ENCODE data around the gene PVALB. TPM values are rescaled to one million over a fixed set of nuclear protein-coding genes. Genes with fewer than 3 reads are reported as not detected.

Gene PVALB
- total RNA-seq, 4 donors from 2014 or later = not detected

DNA sequence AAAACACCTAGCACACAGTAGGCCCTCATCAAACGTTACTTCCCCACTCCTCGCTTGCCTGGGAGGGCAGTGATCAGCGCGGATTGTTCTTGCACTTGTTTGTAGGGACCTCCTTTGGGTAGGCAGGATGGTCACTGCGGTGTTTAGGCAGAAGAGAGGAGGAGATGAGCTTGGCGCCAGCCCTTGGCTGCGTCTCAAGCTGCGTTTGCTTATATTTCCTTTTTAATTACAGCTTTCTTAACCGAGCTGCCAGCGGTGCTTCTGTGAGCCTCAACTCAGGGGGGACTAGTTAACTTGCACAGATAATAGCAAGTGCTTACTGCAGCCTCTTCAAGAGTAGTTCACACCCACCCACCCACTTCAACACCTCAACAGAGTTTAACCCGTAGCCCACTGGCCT, 56.0 kb downstream of the PVALB start:
- intact Hi-C loops (cut with DNase I) = no loop called here
- no peak for DNase-seq (ENCODE audit: extremely low spot score)

DNA sequence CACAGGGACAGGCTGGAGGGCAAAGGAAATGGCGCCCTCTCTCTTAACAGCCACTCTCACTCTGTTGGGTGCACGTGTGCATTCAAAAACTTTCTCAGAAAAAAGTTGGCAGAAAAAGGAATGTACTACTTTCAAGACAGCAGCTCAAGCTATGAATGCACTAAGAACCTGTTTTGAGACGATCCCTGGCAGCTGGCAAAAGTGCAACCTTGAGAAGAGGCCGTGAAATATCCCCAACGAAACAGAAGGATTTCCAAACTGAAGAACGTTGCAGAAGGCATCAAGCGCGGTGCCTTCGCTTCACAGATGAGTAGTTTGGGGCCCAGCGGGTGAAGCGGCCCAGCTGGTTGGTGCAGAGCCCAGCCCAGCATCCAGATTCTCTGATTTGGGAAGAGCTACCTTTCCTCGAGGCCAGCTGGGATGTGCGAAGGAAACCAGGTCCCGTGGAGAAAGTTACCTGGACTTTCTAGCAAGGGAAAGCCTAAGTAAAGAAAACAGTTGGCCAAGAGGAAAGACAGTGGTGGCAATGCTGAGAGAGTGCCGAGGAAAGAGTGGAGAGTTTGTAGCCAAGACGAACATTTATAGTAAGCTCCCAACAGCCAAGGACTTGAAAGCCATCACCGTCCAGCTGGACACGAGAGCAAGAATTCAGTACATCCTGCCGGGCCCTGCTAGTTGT, 57.2 kb downstream of the PVALB start:
- H3K36me3 ChIP-seq = peaks cover 0 to 16% (median 7%) of the 10 kb centered on the region in 4 donors
- H3K4me1 ChIP-seq = peaks cover 0 to 34% (median 33%) of the 10 kb centered on the region in 4 donors
- H3K4me3 ChIP-seq = no peak overlapping the region
- intact Hi-C loops (cut with DNase I) = no loop called here
- no peak overlapping the region for H3K27ac ChIP-seq (replicated peaks in 1 of 4)
- H3K27me3 ChIP-seq = peaks cover 0 to 19% (median 0%) of the 10 kb centered on the region in 4 donors
- H3K9me3 ChIP-seq = no peaks in the 10 kb centered on the region
- WGBS = 85% methylated on average over 19 of the region's 19 CpGs
- TF ChIP-seq POLR2A (IDR thresholded peaks at IDR 0.05; ENCODE audit: low read depth) = no peak
- TF ChIP-seq EP300 (IDR thresholded peaks at IDR 0.05) = no peak
- TF ChIP-seq POLR2AphosphoS5 (IDR thresholded peaks at IDR 0.05) = no peak
- TF ChIP-seq, protein P1, sequence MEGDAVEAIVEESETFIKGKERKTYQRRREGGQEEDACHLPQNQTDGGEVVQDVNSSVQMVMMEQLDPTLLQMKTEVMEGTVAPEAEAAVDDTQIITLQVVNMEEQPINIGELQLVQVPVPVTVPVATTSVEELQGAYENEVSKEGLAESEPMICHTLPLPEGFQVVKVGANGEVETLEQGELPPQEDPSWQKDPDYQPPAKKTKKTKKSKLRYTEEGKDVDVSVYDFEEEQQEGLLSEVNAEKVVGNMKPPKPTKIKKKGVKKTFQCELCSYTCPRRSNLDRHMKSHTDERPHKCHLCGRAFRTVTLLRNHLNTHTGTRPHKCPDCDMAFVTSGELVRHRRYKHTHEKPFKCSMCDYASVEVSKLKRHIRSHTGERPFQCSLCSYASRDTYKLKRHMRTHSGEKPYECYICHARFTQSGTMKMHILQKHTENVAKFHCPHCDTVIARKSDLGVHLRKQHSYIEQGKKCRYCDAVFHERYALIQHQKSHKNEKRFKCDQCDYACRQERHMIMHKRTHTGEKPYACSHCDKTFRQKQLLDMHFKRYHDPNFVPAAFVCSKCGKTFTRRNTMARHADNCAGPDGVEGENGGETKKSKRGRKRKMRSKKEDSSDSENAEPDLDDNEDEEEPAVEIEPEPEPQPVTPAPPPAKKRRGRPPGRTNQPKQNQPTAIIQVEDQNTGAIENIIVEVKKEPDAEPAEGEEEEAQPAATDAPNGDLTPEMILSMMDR (IDR thresholded peaks at IDR 0.05) = no peak
- DNase-seq (ENCODE audit: extremely low spot score) = no peak

More for the DNA sequence above, 56.0 kb downstream of the PVALB start:
- H3K4me3 ChIP-seq = no peak overlapping the region
- peaks cover 0 to 23% (median 15%) of the 10 kb centered on the region in 4 donors for H3K36me3 ChIP-seq
- 67% methylated on average over 11 of the region's 11 CpGs for WGBS
- H3K27me3 ChIP-seq = peaks cover 0 to 8% (median 0%) of the 10 kb centered on the region in 4 donors
- no peaks in the 10 kb centered on the region for H3K9me3 ChIP-seq
- no peak overlapping the region for H3K27ac ChIP-seq (replicated peaks in 1 of 4)
- no peak for TF ChIP-seq POLR2A (IDR thresholded peaks at IDR 0.05; ENCODE audit: low read depth)
- TF ChIP-seq EP300 (IDR thresholded peaks at IDR 0.05) = no peak
- no peak for TF ChIP-seq POLR2AphosphoS5 (IDR thresholded peaks at IDR 0.05)
- TF ChIP-seq, protein P1 (IDR thresholded peaks at IDR 0.05) = no peak
- peaks cover 0 to 34% (median 33%) of the 10 kb centered on the region in 4 donors for H3K4me1 ChIP-seq

DNA sequence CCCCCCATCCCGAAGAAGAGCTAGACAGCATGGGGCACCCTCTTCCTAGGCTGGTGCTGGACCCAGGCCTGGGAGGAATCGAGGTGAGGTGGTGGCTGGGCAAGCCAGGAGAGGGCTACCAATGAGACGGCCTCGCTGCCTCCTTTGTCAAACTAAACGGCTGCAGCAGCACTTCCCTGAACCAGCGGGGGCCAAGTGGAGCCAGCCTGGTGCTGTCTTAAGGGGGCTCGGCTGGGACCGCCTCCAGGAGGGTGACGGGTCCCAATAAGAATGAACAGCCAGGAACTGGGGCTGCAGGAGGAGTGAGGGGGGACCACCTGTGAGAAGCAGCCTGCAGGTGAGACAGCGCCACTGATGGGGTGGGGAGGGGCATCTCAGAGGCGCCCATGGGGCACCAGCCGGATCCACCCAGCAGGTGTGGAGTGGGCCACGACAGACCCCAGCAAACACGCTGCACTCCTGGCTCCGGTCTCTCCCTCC, 58.0 kb downstream of the PVALB start:
- Histone ChIP-seq H3K9me3 (no peaks in the 10 kb centered on the region), H3K4me3 (no peak overlapping the region), H3K27me3 (peaks cover 0 to 27% (median 2%) of the 10 kb centered on the region in 4 donors), H3K4me1 (peaks cover 0 to 34% (median 33%) of the 10 kb centered on the region in 4 donors), H3K27ac (replicated peaks in 1 of 4) (no peak overlapping the region), H3K36me3 (peaks cover 0 to 12% (median 5%) of the 10 kb centered on the region in 4 donors)
- DNase-seq (ENCODE audit: extremely low spot score) = no peak
- intact Hi-C loops (cut with DNase I) = no loop called here
- TF ChIP-seq, protein P1 (IDR thresholded peaks at IDR 0.05) = no peak
- TF ChIP-seq POLR2A (IDR thresholded peaks at IDR 0.05; ENCODE audit: low read depth) (no peak), POLR2AphosphoS5 (IDR thresholded peaks at IDR 0.05) (no peak), EP300 (IDR thresholded peaks at IDR 0.05) (no peak)
- WGBS = 90% methylated on average over 12 of the region's 15 CpGs

DNA sequence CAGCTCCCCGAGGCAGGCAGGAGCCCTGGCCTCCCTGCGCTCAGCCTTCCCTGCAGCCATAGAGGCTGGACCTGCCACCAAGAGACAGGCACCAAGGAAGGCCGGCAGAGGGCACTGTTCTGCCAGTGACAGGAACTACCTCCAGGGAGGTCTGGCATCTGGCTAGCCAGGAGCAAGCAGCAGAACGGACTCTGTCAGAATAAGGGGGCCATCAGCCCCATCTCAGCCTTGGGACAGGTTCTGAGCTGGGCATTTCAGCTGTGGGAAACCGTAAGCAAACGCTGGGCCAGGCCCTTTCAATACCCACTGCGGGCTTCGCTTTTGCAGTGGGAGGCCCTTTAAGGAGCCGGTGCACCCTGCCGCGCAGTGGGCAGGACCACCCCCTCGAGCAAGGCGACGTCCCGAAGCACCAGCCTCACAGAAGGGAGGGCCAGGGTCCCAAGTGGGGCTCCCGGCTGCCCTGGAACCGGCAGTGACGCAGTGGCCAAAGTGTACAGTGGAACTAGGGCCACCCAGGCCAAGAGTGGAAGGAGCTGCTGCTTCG, 59.1 kb downstream of the PVALB start:
- intact Hi-C loops (cut with DNase I) = no loop called here
- no peak overlapping the region for H3K4me3 ChIP-seq
- peaks cover 0 to 25% (median 24%) of the 10 kb centered on the region in 4 donors for H3K4me1 ChIP-seq
- peaks cover 0 to 38% (median 2%) of the 10 kb centered on the region in 4 donors for H3K27me3 ChIP-seq
- peaks cover 0 to 8% (median 1%) of the 10 kb centered on the region in 4 donors for H3K36me3 ChIP-seq
- H3K9me3 ChIP-seq = no peaks in the 10 kb centered on the region
- TF ChIP-seq POLR2AphosphoS5 (IDR thresholded peaks at IDR 0.05) (peak in 1 of 2 donors; percentile 13), EP300 (IDR thresholded peaks at IDR 0.05) (no peak), POLR2A (IDR thresholded peaks at IDR 0.05; ENCODE audit: low read depth) (no peak)
- TF ChIP-seq, protein P1 (IDR thresholded peaks at IDR 0.05) = peak; percentile 71 to 92 (median 75)
- H3K27ac ChIP-seq (replicated peaks in 1 of 4) = no peak overlapping the region
- no peak for DNase-seq (ENCODE audit: extremely low spot score)
- WGBS = 71% methylated on average over 17 of the region's 19 CpGs
